ENCODE measurements around the gene TRIM72. TPM values are rescaled to one million over a fixed set of nuclear protein-coding genes. Genes with fewer than 3 reads are reported as not detected.

TRIM72 gene
- total and polyA plus RNA-seq, 8 donors, result under 0.01 to 0.15 (median 0.10) TPM; not detected in 5

GRCh38 chr16:31190061-31190460, 23.9 kb upstream of the TRIM72 start:
- 94 to 97% (median 95%) methylated on average over 12 of the region's 12 CpGs for WGBS, 5 donors
- TF ChIP-seq POLR2AphosphoS5 (IDR thresholded peaks at IDR 0.05) (no peak), EP300 (IDR thresholded peaks at IDR 0.05) (no peak), POLR2A (IDR thresholded peaks at IDR 0.05) (no peak)
- TF ChIP-seq, protein P1, sequence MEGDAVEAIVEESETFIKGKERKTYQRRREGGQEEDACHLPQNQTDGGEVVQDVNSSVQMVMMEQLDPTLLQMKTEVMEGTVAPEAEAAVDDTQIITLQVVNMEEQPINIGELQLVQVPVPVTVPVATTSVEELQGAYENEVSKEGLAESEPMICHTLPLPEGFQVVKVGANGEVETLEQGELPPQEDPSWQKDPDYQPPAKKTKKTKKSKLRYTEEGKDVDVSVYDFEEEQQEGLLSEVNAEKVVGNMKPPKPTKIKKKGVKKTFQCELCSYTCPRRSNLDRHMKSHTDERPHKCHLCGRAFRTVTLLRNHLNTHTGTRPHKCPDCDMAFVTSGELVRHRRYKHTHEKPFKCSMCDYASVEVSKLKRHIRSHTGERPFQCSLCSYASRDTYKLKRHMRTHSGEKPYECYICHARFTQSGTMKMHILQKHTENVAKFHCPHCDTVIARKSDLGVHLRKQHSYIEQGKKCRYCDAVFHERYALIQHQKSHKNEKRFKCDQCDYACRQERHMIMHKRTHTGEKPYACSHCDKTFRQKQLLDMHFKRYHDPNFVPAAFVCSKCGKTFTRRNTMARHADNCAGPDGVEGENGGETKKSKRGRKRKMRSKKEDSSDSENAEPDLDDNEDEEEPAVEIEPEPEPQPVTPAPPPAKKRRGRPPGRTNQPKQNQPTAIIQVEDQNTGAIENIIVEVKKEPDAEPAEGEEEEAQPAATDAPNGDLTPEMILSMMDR (IDR thresholded peaks at IDR 0.05), result no peak
- Histone ChIP-seq H3K27me3 (no peaks in the 10 kb centered on the region), H3K9me3 (no peaks in the 10 kb centered on the region), H3K27ac (no peak overlapping the region), H3K4me1 (peaks cover 0 to 25% (median 9%) of the 10 kb centered on the region in 4 donors), H3K36me3 (peaks cover 96 to 100% (median 100%) of the 10 kb centered on the region in 4 donors), H3K4me3 (no peak overlapping the region)
- intact Hi-C loops (cut with DNase I; ENCODE audit: low total_unique reads), result no loop called here
- DNase-seq, result no peak

DNA sequence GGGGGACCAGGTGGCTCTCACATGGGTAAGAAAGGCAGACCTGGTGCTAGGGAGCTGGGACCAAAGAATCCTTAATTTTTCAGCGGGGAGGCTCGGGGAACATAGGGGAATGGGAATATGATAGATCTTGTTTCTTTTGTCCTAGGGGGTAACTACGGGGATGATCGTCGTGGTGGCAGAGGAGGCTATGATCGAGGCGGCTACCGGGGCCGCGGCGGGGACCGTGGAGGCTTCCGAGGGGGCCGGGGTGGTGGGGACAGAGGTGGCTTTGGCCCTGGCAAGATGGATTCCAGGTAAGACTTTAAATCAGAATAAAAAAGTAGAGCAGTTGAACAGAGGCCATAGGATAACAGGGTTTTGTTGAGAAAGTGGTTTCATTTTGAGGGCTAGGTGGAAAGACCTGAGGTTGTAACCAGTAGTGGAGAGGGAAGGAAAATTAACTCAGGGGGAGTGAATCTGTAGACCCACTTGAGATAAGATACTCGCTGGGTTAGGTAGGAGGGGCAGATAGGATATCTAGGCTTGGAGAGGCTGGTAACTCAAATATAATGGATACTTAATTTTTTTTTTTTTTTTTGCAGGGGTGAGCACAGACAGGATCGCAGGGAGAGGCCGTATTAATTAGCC, 23.0 kb upstream of the TRIM72 start:
- intact Hi-C loops (cut with DNase I; ENCODE audit: low total_unique reads), result no loop called here
- Histone ChIP-seq H3K27me3 (no peaks in the 10 kb centered on the region), H3K9me3 (no peaks in the 10 kb centered on the region), H3K27ac (no peak overlapping the region), H3K4me1 (peaks cover 0 to 18% (median 8%) of the 10 kb centered on the region in 4 donors), H3K36me3 (peaks cover 96 to 100% (median 100%) of the 10 kb centered on the region in 4 donors), H3K4me3 (no peak overlapping the region)
- DNase-seq, result no peak
- TF ChIP-seq EP300 (IDR thresholded peaks at IDR 0.05), result no peak
- no peak for TF ChIP-seq POLR2A (IDR thresholded peaks at IDR 0.05)
- TF ChIP-seq, protein P1 (IDR thresholded peaks at IDR 0.05), result no peak
- TF ChIP-seq POLR2AphosphoS5 (IDR thresholded peaks at IDR 0.05), result no peak
- WGBS, 5 donors, result 92 to 95% (median 93%) methylated on average over 17 of the region's 17 CpGs

DNA sequence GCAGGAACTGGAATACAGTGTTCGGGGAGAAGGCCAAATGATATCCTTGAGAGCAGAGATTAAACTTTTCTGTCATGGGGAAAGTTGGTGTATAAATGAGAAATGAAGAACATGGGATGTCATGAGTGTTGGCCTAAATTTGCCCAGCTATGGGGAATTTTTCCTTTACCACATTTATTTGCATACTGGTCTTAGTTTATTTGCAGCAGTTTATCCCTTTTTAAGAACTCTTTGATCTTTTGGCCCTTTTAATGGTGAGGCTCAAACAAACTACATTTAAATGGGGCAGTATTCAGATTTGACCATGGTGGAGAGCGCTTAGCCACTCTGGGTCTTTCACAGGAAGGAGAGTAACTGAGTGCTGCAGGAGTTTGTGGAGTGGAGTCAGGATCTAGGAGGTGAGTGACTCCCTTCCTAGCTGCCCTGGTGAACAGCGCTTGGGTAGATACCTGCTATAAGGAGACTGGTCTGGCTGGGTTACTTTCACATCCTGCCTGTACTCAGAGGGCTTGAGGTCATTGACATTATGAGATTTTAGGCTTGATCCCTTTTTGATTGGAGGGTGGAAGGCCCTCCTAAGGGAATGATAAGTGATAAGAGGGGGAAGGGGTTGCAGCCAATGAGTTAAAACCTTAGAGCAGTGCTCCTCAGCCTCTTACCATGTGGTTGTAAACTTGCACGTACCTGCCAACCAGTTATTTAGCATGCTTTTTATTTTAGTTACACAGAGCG, 22.1 kb upstream of the TRIM72 start:
- no peak for TF ChIP-seq POLR2AphosphoS5 (IDR thresholded peaks at IDR 0.05)
- TF ChIP-seq EP300 (IDR thresholded peaks at IDR 0.05), result no peak
- no peak for TF ChIP-seq POLR2A (IDR thresholded peaks at IDR 0.05)
- TF ChIP-seq, protein P1 (IDR thresholded peaks at IDR 0.05), result no peak
- no peaks in the 10 kb centered on the region for H3K27me3 ChIP-seq
- no peaks in the 10 kb centered on the region for H3K9me3 ChIP-seq
- DNase-seq, result no peak
- H3K4me1 ChIP-seq, result peaks cover 0 to 9% (median 3%) of the 10 kb centered on the region in 4 donors
- peaks cover 87 to 100% (median 100%) of the 10 kb centered on the region in 4 donors for H3K36me3 ChIP-seq
- 80 to 89% (median 84%) methylated on average over 5 of the region's 5 CpGs for WGBS, 5 donors
- H3K27ac ChIP-seq, result no peak overlapping the region
- intact Hi-C loops (cut with DNase I; ENCODE audit: low total_unique reads), result no loop called here
- H3K4me3 ChIP-seq, result no peak overlapping the region

GRCh38 chr16:31192856-31193642, 20.9 kb upstream of the TRIM72 start:
- peaks cover 75 to 98% (median 94%) of the 10 kb centered on the region in 4 donors for H3K36me3 ChIP-seq
- 91 to 92% (median 91%) methylated on average over 16 of the region's 16 CpGs for WGBS, 5 donors
- no peak for DNase-seq

More at GRCh38 chr16:31192856-31193642, 20.9 kb upstream of the TRIM72 start:
- intact Hi-C loops (cut with DNase I; ENCODE audit: low total_unique reads), result no loop called here
- H3K9me3 ChIP-seq, result no peaks in the 10 kb centered on the region
- H3K4me3 ChIP-seq, result no peak overlapping the region
- H3K27me3 ChIP-seq, result no peaks in the 10 kb centered on the region
- peaks cover 0 to 4% (median 0%) of the 10 kb centered on the region in 4 donors for H3K4me1 ChIP-seq
- TF ChIP-seq, protein P1 (IDR thresholded peaks at IDR 0.05), result no peak
- no peak for TF ChIP-seq EP300 (IDR thresholded peaks at IDR 0.05)
- no peak for TF ChIP-seq POLR2AphosphoS5 (IDR thresholded peaks at IDR 0.05)
- no peak for TF ChIP-seq POLR2A (IDR thresholded peaks at IDR 0.05)
- H3K27ac ChIP-seq, result no peak overlapping the region
